NCI-H526 treated with DMSO at 0.1 percent for 48 hours (cell line): ENCODE results near the gene INCA1.

ENCODE experiments used
- DNase-seq: peaks from one replicate; lab custom pipeline; 2025; lab: John Stamatoyannopoulos, UW

The INCA1 gene

DNA sequence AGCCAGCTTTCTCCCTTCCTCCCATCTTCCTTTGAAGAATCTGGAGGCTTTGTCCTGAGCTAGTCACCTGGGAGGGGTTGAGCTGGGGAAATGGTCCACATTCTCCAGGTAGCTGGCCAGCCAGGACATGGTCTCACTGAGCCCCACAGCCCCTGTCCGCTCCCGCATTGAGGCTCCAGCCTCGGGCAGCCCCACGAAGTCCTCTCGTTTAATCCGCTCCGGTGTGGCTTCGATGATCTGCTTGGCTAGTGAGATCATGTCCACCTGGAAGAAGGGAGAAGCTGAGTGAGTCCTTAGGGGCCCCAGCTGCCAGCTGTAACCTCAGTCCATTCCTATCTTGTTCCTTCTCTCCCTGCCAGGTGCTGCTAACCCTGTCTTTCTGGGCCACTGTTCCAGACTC is 27.0 kb downstream of the INCA1 start:
- no peak for DNase-seq

DNA sequence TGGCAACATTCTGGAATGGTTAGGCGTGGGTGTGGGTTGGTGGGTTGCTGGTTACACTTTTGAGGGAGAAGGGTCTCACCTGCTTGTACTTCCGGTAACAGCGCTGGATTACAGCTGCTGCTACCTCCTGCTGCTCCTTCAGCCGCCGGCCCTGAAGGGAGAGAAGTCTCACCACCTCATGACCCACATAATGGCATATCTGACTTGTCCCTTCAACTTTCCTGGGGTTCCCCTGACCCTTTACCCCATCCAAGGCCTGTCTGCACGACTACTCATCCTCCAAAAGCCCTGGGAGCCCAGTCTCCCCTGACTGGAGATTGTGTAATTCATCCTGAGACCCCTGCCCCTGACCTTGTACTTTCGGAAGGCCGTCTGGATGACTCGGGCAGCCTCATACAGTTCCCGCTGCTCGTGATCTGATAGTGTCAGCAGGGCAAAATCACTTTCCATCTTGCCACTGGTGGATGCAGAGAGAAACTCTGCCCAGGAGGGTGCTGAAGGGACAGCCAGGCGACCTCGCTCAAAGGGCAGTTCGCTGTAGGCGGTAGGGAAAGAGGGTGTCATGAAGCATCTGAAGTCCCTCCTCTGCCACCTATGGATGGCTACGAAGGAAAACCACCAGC is 27.7 kb downstream of the INCA1 start:
- no peak for DNase-seq

DNA sequence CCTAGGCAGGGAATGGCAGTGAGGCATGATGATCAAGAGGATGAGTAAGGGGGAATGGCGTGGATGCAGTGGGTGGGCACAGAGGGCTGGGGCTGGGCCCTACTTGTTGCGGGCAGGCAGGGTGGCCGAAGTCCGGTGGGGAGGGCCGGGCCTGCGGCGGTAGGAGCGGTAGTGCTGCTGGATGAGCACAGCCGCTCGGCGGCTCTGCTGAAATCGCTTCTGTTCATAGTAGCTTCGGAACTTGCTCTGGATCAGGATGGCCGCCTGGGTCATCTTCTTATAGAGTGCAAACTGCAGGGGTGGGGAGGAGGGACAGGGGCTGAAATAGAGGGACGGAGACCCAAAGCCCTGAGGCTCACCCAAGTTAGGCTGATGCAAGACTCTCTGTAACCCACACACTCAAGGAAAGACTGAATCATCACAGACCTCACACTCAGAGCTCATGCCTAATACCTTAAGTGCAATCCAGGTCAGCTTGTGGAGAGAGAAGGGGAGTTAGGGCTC is 28.2 kb downstream of the INCA1 start:
- no peak for DNase-seq

DNA sequence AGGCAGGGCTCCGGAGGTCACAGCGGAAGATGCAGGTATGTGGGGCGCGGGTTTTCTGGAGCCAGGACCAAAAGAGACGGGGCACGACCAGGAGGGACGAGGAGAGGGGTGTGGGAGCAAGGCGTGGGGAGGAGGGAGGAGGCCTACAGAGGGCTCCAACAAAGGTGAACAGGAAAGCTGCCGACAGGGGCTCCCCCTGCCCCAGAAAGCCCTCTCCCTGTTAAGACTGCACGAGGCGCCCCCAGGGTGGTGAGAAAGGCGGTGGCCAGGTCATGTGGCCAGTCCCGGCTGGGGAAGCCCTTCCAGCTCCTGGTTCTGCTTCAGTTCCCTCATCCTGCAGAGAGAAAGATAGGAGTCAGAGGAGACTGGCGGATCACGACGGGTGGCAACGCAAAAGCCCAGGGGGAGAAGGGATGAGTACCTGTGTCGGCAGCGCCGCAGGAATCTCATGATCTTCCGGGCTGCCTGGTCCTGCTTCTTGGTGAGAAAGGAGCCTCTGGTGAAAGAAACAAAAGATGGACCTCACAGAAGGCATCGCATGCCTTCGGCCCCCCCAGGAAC is 28.8 kb downstream of the INCA1 start:
- DNase-seq: no peak

DNA sequence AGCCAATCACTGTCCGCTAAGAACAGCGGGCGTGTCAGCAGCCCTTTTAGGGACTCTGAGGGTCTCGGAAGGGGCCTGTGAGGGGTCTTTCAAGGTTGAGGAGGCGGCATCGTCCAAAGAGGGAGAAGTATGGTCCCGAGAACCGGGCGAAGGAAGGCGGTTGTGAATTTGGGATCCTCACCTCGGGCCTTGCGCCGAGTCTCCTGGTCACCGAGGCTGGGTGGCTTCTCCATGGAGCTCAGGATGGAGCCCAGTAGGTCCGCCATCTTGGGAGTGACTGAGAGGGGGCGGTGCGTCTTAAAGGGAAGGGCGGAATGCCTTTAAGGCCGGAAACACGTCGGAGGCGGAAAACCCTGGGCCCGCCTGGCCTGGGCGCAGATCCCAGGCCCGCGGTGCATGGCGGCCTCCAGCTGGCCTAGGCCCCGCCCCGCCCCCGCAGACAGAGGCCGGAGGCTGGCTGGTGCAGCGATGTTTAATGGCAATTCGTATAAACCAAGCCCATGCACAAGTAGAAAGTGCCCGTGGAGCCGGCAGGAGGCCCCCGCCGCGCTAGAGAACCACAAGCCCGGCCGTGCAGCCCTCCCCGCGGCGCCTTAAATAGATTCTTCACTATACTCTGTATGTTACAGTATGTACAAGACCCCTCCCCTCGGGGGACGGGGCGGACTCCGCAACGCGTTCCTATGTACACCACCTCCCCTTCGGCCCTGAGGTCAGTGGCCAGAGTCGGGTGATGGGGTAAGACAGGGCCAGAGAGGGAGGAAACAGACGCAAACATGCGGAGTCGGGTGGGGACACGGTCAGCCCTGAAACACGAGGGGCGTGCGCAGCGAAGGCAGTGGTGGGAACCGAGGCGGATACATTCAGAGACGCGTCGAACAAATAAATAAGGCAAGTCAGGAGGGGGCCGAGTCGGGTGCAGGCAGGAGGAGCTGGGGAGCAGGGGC is 29.5 kb downstream of the INCA1 start, which contains the start of gene SPAG7:
TSS of gene SPAG7 (minus strand) at position 279 of the 947 bp plus-strand sequence. CDS start at position 266, 13 bp downstream.
- DNase-seq: peak; percentile 93

DNA sequence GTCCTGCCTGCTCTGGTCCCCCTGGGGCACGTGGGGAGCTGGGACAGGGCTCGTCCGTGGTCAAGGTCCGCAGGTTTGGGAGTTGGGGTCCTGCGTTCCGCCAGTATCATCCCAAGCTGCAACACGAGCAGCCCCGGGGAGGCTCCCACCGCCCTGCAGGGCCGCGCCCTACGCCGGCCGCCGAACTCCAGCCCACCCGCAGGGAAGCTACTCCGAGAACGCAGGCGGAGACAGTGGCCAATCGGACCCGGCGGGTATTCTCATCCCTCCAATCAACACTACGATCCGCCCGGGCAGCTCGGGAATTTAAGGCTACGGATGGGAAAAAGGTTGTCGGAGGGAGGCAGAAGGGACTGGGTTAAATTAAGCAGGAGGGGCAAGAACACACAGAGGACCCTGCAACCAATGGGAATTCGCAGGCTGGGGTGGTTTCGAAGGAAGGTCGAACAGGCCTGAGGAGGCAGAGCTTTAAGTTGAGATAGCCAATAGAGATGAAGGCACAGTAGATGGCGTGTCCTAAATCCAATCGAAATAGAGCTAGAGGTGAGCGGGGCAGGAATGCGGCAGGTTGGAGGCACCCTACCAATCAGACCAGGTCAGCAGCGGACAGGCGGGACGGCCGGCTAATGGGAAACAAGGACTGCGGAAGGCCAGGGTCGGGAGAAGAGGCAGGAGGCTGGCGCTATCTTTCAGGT is 30.3 kb downstream of the INCA1 start:
- peak; percentile 98 for DNase-seq

DNA sequence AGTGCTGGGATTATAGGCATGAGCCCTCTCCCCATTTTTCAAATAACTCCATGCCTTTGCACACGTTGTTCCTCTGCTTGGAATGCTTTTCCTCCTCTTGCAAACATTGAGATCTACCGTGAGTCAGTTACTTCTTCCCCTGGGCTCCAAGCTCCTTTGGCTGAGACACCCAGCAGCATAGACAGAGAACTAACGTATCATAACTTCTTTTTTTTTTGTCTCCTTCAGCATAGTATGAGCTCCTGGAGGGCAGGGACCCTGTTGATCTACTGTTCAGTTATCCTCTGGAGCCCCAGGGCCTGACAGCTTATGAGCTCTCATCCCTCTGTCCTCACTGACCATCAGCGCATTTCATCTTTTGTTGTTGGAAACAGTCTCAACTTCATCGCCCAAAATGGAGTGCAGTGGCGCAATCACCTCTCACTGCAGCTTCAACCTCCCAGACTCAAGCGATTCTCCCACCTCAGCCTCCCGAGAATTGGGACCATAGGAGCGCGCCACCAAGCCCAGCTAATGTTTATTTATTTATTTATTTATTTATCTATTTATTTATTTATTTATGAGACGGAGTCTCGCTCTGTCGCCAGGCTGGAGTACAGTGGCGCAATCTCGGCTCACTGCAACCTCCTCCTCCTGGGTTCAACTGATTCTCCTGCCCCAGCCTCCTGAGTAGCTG is 31.9 kb downstream of the INCA1 start:
- no peak for DNase-seq

DNA sequence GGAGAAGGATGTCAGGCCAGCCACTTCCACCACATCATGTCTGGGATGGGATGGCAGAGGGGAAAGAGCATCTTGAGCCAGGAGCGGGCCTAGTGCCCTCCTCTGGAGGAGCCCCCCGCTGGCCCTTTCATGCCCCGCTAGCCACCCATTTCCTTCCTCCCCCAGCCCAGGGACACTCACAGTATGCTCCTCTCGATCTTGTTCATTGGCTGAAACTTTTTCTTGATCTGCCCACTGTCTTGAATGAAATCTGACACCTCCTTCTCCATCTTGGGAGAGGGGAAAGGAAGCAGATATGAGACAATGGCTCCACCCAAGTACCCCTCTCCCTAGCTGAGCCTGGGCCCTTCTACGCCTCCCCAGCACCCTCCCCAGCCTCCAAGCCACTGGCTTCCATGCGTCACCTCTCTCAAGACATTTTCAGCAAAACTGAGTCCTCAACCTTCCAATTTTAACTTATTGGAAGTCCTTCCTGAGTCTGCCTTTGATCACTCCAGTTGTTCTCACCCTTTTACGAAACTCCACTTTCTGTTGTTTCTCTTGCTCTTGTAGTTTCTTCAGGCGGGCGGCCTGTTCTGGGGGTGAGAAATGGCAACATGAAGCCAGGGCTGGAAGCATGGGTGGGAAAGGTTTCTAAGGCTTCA is 36.9 kb downstream of the INCA1 start:
- DNase-seq: no peak

DNA sequence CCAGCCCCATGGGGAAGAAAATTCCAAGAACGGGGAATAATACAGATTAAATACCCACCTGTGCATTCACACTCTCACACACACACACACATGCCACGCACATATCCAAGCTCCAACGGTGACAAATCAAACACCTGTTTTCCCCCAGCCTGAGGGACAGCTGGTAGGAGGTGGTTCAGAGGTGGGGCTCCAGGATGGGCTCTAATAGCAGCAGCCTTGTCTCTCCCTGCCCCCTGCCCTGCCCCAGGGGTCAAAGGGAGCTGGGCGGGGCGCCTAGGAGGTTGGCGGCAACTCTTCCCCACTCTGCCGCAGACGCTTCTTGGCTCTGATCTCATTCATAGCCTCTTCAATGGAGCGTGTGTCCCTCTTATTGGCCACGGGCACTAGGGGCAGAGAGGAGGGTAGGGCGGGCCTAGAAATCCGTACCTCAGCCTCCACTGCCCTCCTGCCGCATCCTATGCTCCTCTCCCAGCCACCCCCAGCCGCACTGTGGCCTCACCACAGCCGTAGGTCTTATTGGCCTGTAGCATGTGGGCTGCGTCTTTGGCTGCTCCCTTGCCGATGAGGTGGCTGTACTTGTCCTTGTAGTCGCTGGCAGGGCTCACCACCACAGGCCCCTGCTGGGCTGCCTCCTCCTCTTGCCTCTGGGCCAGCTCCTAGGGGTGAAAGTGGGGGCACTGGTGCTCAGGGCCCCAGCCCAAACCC is 37.9 kb downstream of the INCA1 start:
- DNase-seq: no peak

DNA sequence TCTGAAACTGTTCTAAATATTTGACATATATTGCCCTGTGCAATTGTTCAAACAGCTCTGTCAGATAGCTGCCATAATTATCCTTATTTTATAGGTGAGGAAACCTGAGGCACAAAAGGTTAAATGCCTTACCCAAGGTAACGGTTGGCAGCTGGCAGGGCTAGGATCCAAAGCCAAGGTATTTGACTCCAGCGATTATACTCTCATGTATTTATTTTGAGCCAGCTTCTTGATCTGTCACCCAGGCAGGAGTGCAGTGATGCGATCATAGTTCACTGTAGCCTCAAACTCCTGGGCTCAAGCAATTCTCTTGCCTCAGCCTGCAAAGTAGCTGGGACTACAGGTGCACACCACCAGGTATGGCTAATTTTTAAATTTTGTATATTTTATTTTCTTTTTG is 39.2 kb downstream of the INCA1 start:
- no peak for DNase-seq

DNA sequence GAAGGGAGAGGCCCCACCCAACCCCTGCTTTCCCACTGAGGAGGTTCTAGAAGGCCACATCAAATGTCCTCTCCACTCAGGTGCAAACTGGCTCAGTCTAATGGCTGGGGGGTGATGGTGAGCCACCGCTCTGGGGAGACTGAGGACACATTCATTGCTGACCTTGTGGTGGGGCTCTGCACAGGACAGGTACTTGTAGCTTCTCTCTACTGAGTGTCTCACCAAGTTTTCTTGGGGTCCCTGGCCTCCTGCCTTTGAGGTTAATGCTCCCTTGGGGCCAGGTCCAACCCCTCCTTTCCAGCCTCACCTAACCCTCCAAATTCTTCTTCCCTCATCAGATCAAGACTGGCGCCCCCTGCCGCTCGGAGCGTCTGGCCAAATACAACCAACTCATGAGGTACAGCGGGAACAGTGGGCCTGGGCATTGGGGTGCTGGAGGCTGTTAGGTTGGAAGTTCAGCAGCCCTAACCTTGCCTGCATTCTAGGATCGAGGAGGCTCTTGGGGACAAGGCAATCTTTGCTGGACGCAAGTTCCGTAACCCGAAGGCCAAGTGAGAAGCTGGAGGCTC is 40.7 kb downstream of the INCA1 start:
- no peak for DNase-seq

DNA sequence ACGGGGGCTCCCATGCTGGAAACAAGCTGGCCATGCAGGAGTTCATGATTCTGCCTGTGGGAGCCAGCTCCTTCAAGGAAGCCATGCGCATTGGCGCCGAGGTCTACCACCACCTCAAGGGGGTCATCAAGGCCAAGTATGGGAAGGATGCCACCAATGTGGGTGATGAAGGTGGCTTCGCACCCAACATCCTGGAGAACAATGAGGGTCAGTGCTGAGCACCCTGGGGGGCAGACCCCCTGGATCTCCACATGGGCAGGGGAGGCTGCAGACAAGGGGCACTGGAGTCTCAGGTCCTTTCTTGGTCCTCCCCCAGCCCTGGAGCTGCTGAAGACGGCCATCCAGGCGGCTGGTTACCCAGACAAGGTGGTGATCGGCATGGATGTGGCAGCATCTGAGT is 42.2 kb downstream of the INCA1 start:
- DNase-seq: no peak

DNA sequence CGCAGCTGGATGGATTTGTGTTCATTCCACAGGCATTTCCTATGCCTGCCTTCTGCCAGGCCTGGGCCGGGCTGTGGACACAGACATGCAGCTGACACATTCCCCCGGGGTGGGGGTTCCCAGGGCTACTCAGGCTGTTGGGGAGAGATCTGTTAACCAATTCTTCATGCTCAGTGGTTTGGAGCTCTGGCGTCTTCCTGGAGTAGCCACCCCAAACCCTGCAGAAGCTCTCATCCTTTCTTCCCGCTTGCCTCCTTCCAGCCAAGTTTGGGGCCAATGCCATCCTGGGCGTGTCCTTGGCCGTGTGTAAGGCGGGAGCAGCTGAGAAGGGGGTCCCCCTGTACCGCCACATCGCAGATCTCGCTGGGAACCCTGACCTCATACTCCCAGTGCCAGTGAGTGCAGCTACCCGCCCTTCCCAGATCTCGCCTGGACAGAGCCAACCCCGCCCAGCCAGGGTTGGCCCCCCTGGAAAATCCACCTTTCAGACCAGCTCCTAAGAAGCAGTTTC is 43.8 kb downstream of the INCA1 start:
- DNase-seq: no peak

DNA sequence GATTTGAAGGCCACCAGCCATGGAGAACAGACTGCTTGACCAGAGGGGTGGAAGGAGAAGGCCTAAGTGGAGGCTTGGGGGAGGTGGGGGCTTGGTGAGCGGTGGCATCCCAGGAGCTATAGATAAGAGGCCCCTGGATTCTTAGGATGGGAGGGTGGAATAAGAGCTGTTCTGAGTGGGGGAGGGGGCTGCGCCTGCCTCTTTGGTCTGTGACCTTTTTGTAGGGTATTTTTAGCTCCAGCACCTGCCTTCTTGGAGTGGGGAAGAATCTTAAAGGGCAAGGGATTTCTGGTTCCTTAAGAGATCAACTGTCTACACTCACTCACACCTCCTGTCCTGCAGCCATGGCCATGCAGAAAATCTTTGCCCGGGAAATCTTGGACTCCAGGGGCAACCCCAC is 45.8 kb downstream of the INCA1 start:
- DNase-seq: no peak

DNA sequence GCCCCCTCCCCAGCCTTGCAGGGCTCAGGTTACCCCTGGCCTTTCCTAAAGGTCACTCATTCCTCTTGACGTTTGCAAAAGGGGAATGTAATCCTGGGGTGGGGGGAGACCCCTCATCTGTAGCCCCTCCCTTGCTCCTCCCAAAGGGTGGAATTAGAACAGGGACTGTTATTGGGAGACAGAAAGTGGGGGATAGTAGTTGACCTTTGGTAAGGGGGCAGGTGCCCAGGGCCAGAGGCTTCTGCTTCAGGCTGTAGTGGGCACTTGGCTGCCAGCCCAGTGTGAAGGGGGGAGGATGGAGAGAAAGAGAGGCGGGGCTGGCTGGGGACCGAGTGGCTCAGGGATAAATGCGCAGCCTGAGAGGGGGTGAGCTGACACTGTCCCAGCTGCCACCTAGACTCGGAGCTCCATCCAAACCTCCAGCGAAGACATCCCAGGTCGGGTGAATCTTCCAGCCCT is 46.5 kb downstream of the INCA1 start, which contains the start of gene ENO3:
TSS of gene ENO3 (plus strand) at position 374 of the 459 bp plus-strand sequence. CDS start 711 bp downstream, outside the sequence.
- no peak for DNase-seq

DNA sequence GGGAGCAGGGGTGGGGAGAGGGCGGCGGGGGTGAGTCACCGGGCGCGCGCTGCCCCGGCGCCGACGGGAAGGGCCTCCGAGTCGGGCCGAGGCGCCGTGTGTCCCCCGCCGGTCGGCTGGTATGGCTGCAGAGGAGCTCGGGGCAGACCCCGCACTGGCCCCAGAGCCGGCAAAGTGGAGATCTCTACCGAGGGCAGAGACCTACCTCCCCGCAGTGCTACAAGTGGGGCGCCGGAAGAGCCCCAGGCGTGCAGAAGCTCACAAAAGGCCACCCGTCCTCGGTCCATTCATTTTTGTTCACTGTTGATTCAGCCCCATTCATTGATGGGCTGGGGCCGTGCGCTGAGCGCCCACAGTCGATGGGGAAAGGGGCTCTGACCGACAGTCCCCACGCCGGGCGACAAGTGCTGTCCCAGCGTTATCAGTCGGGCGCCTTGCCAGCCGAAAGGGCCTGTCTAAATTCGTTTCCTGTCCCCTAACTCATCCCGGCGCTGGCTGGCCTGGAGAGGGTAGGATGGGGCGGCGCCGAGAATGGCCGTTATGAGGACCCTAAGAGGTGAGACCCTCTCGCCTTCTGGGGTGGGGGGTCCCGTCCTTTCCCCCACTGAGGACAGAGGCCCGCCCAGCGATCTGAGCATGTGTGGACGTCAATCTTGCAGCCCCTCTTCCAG is 47.1 kb downstream of the INCA1 start:
- DNase-seq: no peak

DNA sequence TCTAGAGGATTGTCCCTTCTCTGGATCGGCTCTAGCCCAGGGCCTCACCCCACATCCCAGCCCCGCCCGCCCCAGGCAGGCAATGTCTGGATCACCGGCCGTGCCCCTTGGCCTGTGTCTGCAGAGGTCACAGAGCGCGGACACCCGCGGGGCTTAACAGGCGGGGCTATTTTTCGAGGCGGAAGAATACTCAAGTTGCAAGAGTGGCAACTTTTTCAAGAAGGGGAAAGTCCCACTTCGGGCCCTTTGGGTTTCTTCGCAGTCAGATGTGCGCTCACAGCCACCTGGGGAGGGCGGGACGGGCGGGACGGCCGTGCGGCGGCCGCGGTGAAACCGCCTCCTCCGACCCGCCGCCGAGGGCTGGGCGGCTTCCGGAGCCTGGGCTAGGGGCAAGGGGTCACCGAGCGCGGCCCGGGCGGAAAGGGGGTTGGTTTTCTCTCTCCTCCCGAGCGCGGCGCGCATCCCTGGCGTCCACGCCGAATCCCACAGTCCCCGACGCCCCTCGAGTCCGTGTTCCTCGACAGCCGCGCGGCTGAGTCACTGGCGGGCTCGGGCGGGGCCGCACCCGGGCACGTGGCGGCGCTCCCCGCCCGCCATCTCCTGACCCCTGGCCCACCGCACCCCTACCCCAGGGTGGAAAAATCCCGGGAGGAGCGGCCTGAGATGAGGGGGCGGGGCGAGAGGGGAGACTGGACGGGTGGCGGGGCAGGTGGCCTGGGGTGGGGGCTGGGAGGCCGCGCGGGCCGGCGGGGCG is 47.8 kb downstream of the INCA1 start:
- DNase-seq: no peak

DNA sequence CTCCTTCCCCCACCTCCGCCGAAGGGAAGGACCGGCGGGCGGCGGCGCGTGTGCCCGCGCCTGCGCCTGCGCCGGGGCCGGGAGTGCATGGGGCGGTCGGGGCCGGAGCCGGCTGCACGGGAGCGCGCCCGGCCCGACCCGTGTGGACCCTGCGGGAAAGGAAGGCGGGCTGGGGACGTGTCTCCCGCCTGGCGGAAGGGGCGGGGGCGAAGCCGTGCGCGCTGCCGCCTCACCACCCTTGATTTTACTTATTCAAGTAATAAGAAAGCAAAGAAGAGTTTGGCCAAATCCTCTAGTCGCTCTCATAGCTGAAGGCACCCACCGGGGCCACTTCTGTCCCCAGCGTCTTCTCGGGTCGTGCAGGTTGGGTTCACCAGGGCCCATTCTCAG is 48.4 kb downstream of the INCA1 start:
- DNase-seq: no peak
